IMR-90 (cell line): ENCODE measurements around the gene CGB5. TPM values are rescaled to one million over a fixed set of nuclear protein-coding genes. Genes with fewer than 3 reads are reported as not detected.

ENCODE experiments used
- ATAC-seq: fragments of 200-7000 bp; cut with Tn5 transposase; 2 replicates; pipeline ENCODE4 v1.9.1; 2020; ENCODE audit warnings: low read depth, mild to moderate bottlenecking, moderate library complexity
- BruUV-seq: library from RNA; stranded (reverse); fragments of 400-500 nt; replicated peaks from 2 replicates; lab custom pipeline; 2021; lab: Mats Ljungman, UMichigan
- CTCF ChIA-PET: fragments of 300-600 bp; formaldehyde crosslinking; extraction: SDS; loops from one replicate; lab custom pipeline; 2021; ENCODE audit warnings: antibody characterized with exemption; lab: Yijun Ruan, JAX
- POLR2A ChIA-PET: fragments of 300-600 bp; sonication (Branson Sonifier 250); formaldehyde crosslinking; loops from one replicate; lab custom pipeline; 2022; ENCODE audit warnings: antibody characterized with exemption; ENCODE audit not compliant: unreplicated experiment; lab: Charles Lee
- DNase-seq: peaks from one replicate; pipeline ENCODE4 v3.0.0; 2013
- H2AFZ ChIP-seq: replicated peaks from 2 replicates; pipeline ENCODE3; 2013; ENCODE audit warnings: low read length, mild to moderate bottlenecking; ENCODE audit not compliant: poor library complexity
- H2AK5ac ChIP-seq: 2 replicates; pipeline ENCODE4 v1.6.1; 2013; ENCODE audit warnings: low read depth, low read length, inconsistent platforms
- H2AK9ac ChIP-seq: replicated peaks from 2 replicates; pipeline ENCODE3; 2013; ENCODE audit warnings: mild to moderate bottlenecking, low read depth, low read length, moderate library complexity; ENCODE audit not compliant: poor library complexity
- H2BK120ac ChIP-seq: 2 replicates; pipeline ENCODE4 v1.6.1; 2013; ENCODE audit warnings: low read depth, low read length, inconsistent platforms
- H2BK15ac ChIP-seq: 3 replicates; pipeline ENCODE4 v1.6.1; 2013; ENCODE audit warnings: low read depth, low read length, inconsistent platforms
- H2BK20ac ChIP-seq: 2 replicates; pipeline ENCODE4 v1.6.1; 2013; ENCODE audit warnings: low read depth, mild to moderate bottlenecking, inconsistent platforms, low read length, moderate library complexity
- H2BK5ac ChIP-seq: 2 replicates; pipeline ENCODE4 v1.6.1; 2013; ENCODE audit warnings: mild to moderate bottlenecking, low read depth, low read length, inconsistent platforms; ENCODE audit not compliant: poor library complexity, severe bottlenecking
- H3K14ac ChIP-seq: replicated peaks from 2 replicates; pipeline ENCODE4 v1.6.1; 2013; ENCODE audit warnings: low read depth, low read length, inconsistent platforms
- H3K18ac ChIP-seq: 2 replicates; pipeline ENCODE4 v1.6.1; 2013; ENCODE audit warnings: low read depth, low read length, control low read depth
- H3K23ac ChIP-seq: 2 replicates; pipeline ENCODE4 v1.6.1; 2013; ENCODE audit warnings: low read depth, low read length, inconsistent platforms
- H3K27ac ChIP-seq: 2 replicates; pipeline ENCODE4 v1.5.1; 2013; ENCODE audit warnings: mild to moderate bottlenecking, control low read depth, low read length; ENCODE audit not compliant: insufficient read depth
- H3K27me3 ChIP-seq: 2 replicates; pipeline ENCODE4 v1.6.1; 2013; ENCODE audit warnings: low read length; ENCODE audit not compliant: control insufficient read depth, insufficient read depth
- H3K36me3 ChIP-seq: 2 replicates; pipeline ENCODE4 v1.6.1; 2013; ENCODE audit warnings: low read length, mixed read lengths; ENCODE audit not compliant: control insufficient read depth, insufficient read depth
- H3K4ac ChIP-seq: 2 replicates; pipeline ENCODE4 v1.6.1; 2013; ENCODE audit warnings: low read depth, low read length, inconsistent platforms
- H3K4me1 ChIP-seq: 2 replicates; pipeline ENCODE4 v1.6.1; 2013; ENCODE audit warnings: low read length, mixed read lengths; ENCODE audit not compliant: control insufficient read depth, insufficient read depth
- H3K4me2 ChIP-seq: 2 replicates; pipeline ENCODE4 v1.6.1; 2013; ENCODE audit warnings: low read depth, mild to moderate bottlenecking, control low read depth, low read length, moderate library complexity
- H3K4me3 ChIP-seq: 2 replicates; pipeline ENCODE4 v1.5.1; 2013; ENCODE audit warnings: low read depth, mild to moderate bottlenecking, control low read depth, low read length, moderate library complexity; ENCODE audit not compliant: insufficient read depth
- H3K56ac ChIP-seq: 2 replicates; pipeline ENCODE4 v1.6.1; 2013; ENCODE audit warnings: low read length, inconsistent platforms; ENCODE audit not compliant: insufficient read depth; ENCODE audit errors: extremely low read depth
- H3K79me1 ChIP-seq, 2 experiments: 2 replicates each; pipeline ENCODE4 v1.6.1; 2013; ENCODE audit warnings: low read length in 2 of 2, inconsistent platforms in 1 of 2, low read depth in 1 of 2
- H3K9ac ChIP-seq: 2 replicates; pipeline ENCODE4 v1.6.1; 2013; ENCODE audit warnings: low read depth, low read length, control low read depth
- H3K9me1 ChIP-seq: 2 replicates; pipeline ENCODE4 v1.6.1; 2013; ENCODE audit warnings: low read length, inconsistent platforms; ENCODE audit not compliant: insufficient read depth
- H3K9me3 ChIP-seq: 2 replicates; pipeline ENCODE4 v1.6.1; 2013; ENCODE audit warnings: low read length; ENCODE audit not compliant: control insufficient read depth, insufficient read depth
- H4K20me1 ChIP-seq: 2 replicates; pipeline ENCODE4 v1.6.1; 2013; ENCODE audit warnings: low read length, inconsistent platforms; ENCODE audit not compliant: insufficient read depth
- H4K5ac ChIP-seq: 2 replicates; pipeline ENCODE4 v1.6.1; 2013; ENCODE audit warnings: mild to moderate bottlenecking, low read depth, low read length, control low read depth
- H4K8ac ChIP-seq, 2 experiments: 2 replicates each; pipeline ENCODE4 v1.6.1; 2013; ENCODE audit warnings: low read depth in 2 of 2, low read length in 2 of 2, control low read depth in 1 of 2, inconsistent platforms in 1 of 2
- H4K91ac ChIP-seq: 2 replicates; pipeline ENCODE4 v1.6.1; 2013; ENCODE audit warnings: low read depth, low read length, inconsistent platforms; ENCODE audit not compliant: insufficient read depth
- MAZ ChIP-seq: IDR thresholded peaks from 2 replicates; pipeline ENCODE4 v1.6.1; 2012; ENCODE audit warnings: low read depth, mild to moderate bottlenecking, low read length, improper control_type of control experiment, moderate library complexity, borderline replicate concordance
- MXI1 ChIP-seq: IDR thresholded peaks from 2 replicates; pipeline ENCODE4 v1.6.1; 2012; ENCODE audit warnings: low read depth, mild to moderate bottlenecking, low read length, moderate library complexity, borderline replicate concordance
- NFE2L2 ChIP-seq: fragments of 150-350 bp; IDR thresholded peaks from 2 replicates; pipeline ENCODE4 v1.6.1; 2016; ENCODE audit warnings: low read depth, mild to moderate bottlenecking, low read length
- RCOR1 ChIP-seq: IDR thresholded peaks from 2 replicates; pipeline ENCODE4 v1.6.1; 2012; ENCODE audit warnings: mild to moderate bottlenecking, low read length, improper control_type of control experiment; ENCODE audit not compliant: insufficient replicate concordance
- SMC3 ChIP-seq: fragments of 150-350 bp; IDR thresholded peaks from 2 replicates; pipeline ENCODE4 v1.6.1; 2016; ENCODE audit warnings: low read depth, mild to moderate bottlenecking, antibody characterized with exemption, low read length, moderate library complexity
- WGBS, 2 experiments: methylation state at CpG; one replicate each; pipeline versions ENCODE4 v1.1.5 to v1.1.7; 2013; ENCODE audit warnings: missing lambda C conversion rate in 2 of 2; ENCODE audit not compliant: insufficient read length in 1 of 2; ENCODE audit errors: extremely low coverage in 2 of 2; 5-methylcytosine and 5-hydroxymethylcytosine counted together
- dilution Hi-C: fragments of 300-500 bp; cut with HindIII; formaldehyde crosslinking; loops from one replicate; pipeline ENCODE4 v1.14.3; 2018; ENCODE audit warnings: low sequenced_read_pairs; ENCODE audit not compliant: unreplicated experiment
- in situ Hi-C: fragments of 300-500 bp; cut with MboI; formaldehyde crosslinking; loops from 3 replicates; pipeline ENCODE4 v1.14.3; 2019; ENCODE audit warnings: low sequenced_read_pairs, inconsistent platforms, mixed read lengths
- intact Hi-C: fragments of 100-400 bp; cut with micrococcal nuclease; formaldehyde crosslinking; loops from 2 replicates; pipeline ENCODE4 v1.10.0; 2022
- polyA plus RNA-seq, 3 experiments: library from polyadenylated mRNA; depleted of rRNA; stranded (reverse); fragments of >200 nt; gene quantifications; 2 replicates each; pipeline ENCODE4 v1.2.3, GENCODE V29; 2012; ENCODE audit warnings: low replicate concordance in 1 of 3
- total RNA-seq: library from RNA; depleted of rRNA; stranded (reverse); fragments of >200 nt; gene quantifications from 2 replicates; pipeline ENCODE4 v1.2.3, GENCODE V29; 2012
- TF ChIP-seq, protein P1 (sequence below): conservative IDR thresholded peaks from 2 replicates; pipeline ENCODE4 v1.5.1; 2012; ENCODE audit warnings: mild to moderate bottlenecking, low read depth, low read length, improper control_type of control experiment

The CGB5 gene
- total and polyA plus RNA-seq, 2 of the 4 experiments (the other 2 are of a cell fraction) = not detected

DNA sequence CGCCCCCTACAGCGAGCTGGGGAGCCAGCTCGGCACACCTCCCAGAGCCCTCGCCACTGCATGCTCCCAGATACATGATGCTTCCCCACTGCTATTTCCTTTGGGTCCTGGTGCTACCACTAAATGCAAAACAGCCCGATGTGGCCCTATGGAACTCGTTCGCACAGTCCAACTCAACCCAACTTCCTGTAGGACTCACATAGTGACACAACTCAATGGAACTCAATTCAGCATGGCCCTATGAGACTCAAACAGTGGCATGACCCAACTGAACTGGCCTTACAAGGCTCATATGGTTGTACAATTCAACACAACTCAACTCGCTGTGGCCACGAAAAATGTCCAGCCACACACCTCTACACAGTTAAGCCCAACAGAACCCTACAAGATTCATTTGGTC is 25.4 kb downstream of the CGB5 start:
- dilution Hi-C loops = no loop called here

More for the DNA sequence above, 25.4 kb downstream of the CGB5 start:
- peaks cover 18% of the 10 kb centered on the region for H3K9me3 ChIP-seq
- no peak overlapping the region for H2BK5ac ChIP-seq
- no peak overlapping the region for H2BK120ac ChIP-seq
- no peak overlapping the region for H2BK20ac ChIP-seq
- no peak overlapping the region for H3K56ac ChIP-seq
- H3K4me2 ChIP-seq = no peak overlapping the region
- TF ChIP-seq RCOR1 (no peak), MXI1 (no peak), SMC3 (no peak), NFE2L2 (no peak), MAZ (no peak)
- TF ChIP-seq, protein P1, sequence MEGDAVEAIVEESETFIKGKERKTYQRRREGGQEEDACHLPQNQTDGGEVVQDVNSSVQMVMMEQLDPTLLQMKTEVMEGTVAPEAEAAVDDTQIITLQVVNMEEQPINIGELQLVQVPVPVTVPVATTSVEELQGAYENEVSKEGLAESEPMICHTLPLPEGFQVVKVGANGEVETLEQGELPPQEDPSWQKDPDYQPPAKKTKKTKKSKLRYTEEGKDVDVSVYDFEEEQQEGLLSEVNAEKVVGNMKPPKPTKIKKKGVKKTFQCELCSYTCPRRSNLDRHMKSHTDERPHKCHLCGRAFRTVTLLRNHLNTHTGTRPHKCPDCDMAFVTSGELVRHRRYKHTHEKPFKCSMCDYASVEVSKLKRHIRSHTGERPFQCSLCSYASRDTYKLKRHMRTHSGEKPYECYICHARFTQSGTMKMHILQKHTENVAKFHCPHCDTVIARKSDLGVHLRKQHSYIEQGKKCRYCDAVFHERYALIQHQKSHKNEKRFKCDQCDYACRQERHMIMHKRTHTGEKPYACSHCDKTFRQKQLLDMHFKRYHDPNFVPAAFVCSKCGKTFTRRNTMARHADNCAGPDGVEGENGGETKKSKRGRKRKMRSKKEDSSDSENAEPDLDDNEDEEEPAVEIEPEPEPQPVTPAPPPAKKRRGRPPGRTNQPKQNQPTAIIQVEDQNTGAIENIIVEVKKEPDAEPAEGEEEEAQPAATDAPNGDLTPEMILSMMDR = no peak
- H3K14ac ChIP-seq = no peak overlapping the region
- 83% methylated on average over 4 of the region's 9 CpGs; no CpG with 5 or more reads in 1 of the 2 experiments for WGBS, 2 experiments
- H3K27ac ChIP-seq = no peak overlapping the region
- H3K9me1 ChIP-seq = no peaks in the 10 kb centered on the region
- ChIA-PET POLR2A (no interaction called here), CTCF (no interaction called here)
- H3K27me3 ChIP-seq = peaks cover 68% of the 10 kb centered on the region
- H4K8ac ChIP-seq = no peak overlapping the region
- no peak for ATAC-seq
- H2AK5ac ChIP-seq = no peak overlapping the region
- no peak overlapping the region for H3K18ac ChIP-seq
- H3K4me1 ChIP-seq = peaks cover 2% of the 10 kb centered on the region; the same call in 1 of the 2 replicates
- H3K79me1 ChIP-seq = no peaks in the 10 kb centered on the region
- H4K5ac ChIP-seq = no peak overlapping the region
- H3K9ac ChIP-seq = no peak overlapping the region
- no peaks in the 10 kb centered on the region for H4K20me1 ChIP-seq
- no peak overlapping the region for H3K4me3 ChIP-seq
- no peak for DNase-seq
- H3K23ac ChIP-seq = no peak overlapping the region
- H3K4ac ChIP-seq = no peak overlapping the region
- intact Hi-C loops = no loop called here
- H4K91ac ChIP-seq = no peak overlapping the region
- in situ Hi-C loops = no loop called here
- no peaks in the 10 kb centered on the region for H3K36me3 ChIP-seq
- H2AK9ac ChIP-seq = no peak overlapping the region
- no peak overlapping the region for H2BK15ac ChIP-seq
- no peak overlapping the region for H2AFZ ChIP-seq
- BruUV-seq = no TSS peak
